GM21515 (cell line): ENCODE measurements around the gene PXMP4.
A peak's percentile ranks its signal among the peaks of the same experiment; 100 is the strongest.

Source experiments
- ATAC-seq: cut with Tn5 transposase; IDR thresholded peaks from one replicate; pipeline ENCODE4 v1.9.1; 2021; ENCODE audit not compliant: unreplicated experiment

Gene PXMP4

GRCh38 chr20:33670715-33671499, 49.2 kb downstream of the PXMP4 start:
- no peak for ATAC-seq

GRCh38 chr20:33669873-33670640, 50.1 kb downstream of the PXMP4 start:
- no peak for ATAC-seq

- ATAC-seq, result no peak
Measured at GRCh38 chr20:33669224-33669623, 50.9 kb downstream of the PXMP4 start.

GRCh38 chr20:33668466-33669155, 51.5 kb downstream of the PXMP4 start:
- ATAC-seq, result no peak

- ATAC-seq, result peak; percentile 29
Measured at GRCh38 chr20:33667676-33668465, 52.2 kb downstream of the PXMP4 start.

- ATAC-seq, result peak; percentile 0
Measured at GRCh38 chr20:33667245-33667675, 52.9 kb downstream of the PXMP4 start.

GRCh38 chr20:33666293-33667244, 53.5 kb downstream of the PXMP4 start, which contains the start of gene ACTL10:
Gene ACTL10, plus strand, starts transcription at chr20:33666943. Its CDS starts 555 bp downstream, at chr20:33667498.
- peak; percentile 60 for ATAC-seq

GRCh38 chr20:33664762-33665144, 55.4 kb downstream of the PXMP4 start:
- no peak for ATAC-seq

- no peak for ATAC-seq
Measured at GRCh38 chr20:33664085-33664761, 55.9 kb downstream of the PXMP4 start.

- ATAC-seq, result peak; percentile 46
Measured at GRCh38 chr20:33663161-33664084, 56.7 kb downstream of the PXMP4 start.

GRCh38 chr20:33662172-33662571, 57.9 kb downstream of the PXMP4 start, which contains the start of gene C20orf144:
Gene C20orf144, plus strand, starts transcription at chr20:33662327. Its CDS starts 19 bp downstream, at chr20:33662346.
- ATAC-seq, result no peak

GRCh38 chr20:33660685-33661058, 59.4 kb downstream of the PXMP4 start:
- no peak for ATAC-seq

GRCh38 chr20:33660035-33660684, 60.0 kb downstream of the PXMP4 start:
- no peak for ATAC-seq

GRCh38 chr20:33659341-33660034, 60.6 kb downstream of the PXMP4 start:
- no peak for ATAC-seq

- ATAC-seq, result no peak
Measured at GRCh38 chr20:33658929-33659328, 61.2 kb downstream of the PXMP4 start.

- ATAC-seq, result no peak
Measured at GRCh38 chr20:33658510-33658909, 61.6 kb downstream of the PXMP4 start.

GRCh38 chr20:33657704-33658095, 62.4 kb downstream of the PXMP4 start:
- ATAC-seq, result no peak
